Activated CD8-positive, alpha-beta memory T cell treated with anti-CD3 and anti-CD28 coated beads for 24 hours (primary cell): ENCODE results near the gene HSD3B7.
A peak's percentile ranks its signal among the peaks of the same experiment; 100 is the strongest.
"Not testable (repeated sequence)": the region's sequence is repeated elsewhere in the genome, so short reads cannot be mapped to it uniquely, and the experiment has no call there.

ENCODE experiments used
- DNase-seq: peaks from one replicate; pipeline ENCODE4 v3.0.0-alpha.2; 2020

Gene HSD3B7

DNA sequence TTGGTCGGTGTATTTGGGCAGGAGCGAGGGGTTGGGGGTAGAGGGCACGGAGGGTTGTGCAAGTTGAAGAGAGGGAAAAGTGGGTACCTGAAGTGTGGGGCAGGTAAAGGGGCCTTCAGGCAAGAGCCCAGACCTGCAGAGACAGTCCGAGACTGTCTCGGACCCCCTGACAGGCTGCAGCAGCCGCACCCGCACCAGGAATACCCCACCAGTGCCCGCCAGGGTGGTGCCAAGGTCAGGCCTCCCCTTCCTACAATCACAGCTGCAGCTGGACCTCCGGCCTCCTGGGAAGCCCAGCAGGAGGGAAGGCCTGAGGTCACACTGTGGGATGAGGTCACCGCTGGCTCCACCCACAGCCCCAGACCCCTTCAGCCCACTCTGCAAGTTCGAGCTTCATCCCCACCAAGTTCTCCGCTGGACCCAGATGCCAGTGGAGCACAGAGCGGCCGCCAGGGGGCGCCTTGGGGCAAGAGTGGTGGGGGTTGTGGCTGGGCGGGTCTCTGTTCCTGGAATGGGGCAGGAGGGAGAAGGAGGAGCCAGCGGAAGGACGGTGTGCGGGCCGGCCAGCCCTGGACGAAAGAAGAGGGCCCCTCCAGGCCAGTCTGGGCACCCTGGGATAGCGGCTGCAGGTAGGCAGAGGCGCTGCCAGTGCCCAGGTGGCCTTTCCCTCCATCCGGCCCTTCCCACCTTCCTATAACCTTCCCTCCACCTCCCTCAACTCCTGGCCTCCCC is at the start of gene HSD3B7:
Gene HSD3B7, plus strand, starts transcription at position 539 of the 732 bp plus-strand sequence. CDS start 452 bp downstream, outside the sequence.
- DNase-seq, result peak; percentile 93

DNA sequence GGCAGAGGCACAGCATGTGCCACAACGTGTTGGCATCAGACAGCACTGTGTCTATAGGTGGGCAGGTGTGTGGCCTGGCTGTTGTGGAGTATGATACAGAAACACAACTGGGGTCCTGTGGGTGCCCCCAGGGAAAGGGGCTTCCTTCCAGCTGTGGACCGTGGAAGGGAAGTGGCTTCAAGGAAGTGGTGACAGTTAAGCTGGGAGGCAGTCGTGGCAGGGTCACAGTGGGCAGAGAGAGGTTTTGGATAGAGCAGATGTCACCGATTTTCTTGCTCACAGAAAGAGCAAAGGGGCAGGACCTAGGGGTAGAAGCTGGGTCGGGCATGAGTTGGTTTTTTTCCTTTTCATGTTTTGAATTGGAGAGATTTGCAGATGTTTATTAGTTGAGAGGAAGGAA is 47.3 kb upstream of the HSD3B7 start:
- no peak for DNase-seq

DNA sequence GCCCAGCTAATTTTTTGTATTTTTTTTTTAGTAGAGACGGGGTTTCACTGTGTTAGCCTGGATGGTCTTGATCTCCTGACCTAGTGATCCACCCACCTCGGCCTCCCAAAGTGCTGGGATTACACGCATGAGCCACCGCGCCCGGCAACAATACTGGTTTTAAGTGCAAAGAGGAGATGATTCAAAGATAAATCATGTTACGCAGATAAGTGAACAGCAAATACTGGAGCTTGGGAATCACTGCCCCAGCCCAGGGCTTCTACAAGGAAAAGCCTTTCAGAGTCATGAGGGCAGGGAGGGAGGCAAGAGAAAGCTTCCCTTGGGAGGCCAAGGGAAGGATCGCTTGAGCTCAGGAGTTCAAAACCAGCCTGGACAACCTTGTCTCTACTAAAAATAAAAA is 45.4 kb upstream of the HSD3B7 start:
- DNase-seq, result not testable (repeated sequence)

DNA sequence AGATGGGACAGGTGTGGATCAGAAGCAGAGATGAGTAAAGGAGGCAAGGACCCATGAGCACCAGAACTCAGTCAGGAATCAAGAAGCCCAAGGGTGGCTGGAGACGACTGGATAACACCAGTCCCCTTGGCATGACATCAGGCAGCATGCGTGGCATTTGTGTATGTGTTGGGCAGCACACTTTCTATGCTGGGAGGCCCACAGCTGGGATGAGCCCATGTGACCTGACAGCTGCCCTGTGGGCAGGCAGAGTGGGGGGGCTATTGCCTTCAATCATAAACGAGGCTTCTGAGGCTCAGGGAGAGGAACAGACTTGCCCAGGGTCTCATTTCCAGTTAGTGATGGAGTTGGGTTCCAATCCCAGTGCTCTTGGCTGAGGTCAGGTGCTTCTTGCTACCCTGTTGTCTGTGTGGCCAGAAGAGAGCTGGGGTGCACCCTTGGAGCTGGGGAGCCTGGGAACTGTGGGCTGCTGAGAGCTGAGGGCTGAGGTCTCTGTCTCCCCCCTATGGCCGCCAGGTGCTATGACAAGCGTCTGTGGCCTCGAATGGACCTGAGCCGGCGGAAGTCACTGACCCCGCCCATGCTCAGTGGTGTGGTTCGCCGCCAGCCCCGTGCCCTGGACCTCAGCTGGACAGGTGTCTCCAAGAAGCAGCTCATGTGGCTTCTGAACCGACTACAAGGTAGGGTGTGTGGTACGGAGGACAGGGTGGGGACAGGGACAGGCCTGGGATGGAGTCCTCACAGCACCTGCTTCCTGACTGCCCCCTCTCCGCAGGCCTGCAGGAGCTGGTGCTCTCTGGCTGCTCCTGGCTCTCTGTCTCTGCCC is 43.2 kb upstream of the HSD3B7 start:
- peak; percentile 84 for DNase-seq

DNA sequence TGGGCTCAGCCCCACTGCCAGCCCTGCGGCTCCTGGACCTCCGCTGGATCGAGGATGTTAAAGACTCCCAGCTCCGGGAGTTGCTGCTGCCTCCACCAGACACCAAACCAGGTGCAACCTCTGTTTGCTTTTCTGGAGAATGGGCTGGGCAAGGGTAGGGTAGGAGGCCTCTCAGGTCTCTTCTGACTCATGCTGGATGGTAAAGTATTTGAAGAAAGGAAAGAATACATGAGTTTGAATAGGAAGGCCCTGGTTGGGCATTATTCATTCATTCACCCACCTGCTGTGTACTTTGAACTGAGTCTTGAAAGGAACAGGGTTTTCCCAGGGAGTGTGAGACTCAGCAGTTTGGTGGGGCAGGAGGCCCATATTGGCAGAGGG is 42.6 kb upstream of the HSD3B7 start:
- no peak for DNase-seq

DNA sequence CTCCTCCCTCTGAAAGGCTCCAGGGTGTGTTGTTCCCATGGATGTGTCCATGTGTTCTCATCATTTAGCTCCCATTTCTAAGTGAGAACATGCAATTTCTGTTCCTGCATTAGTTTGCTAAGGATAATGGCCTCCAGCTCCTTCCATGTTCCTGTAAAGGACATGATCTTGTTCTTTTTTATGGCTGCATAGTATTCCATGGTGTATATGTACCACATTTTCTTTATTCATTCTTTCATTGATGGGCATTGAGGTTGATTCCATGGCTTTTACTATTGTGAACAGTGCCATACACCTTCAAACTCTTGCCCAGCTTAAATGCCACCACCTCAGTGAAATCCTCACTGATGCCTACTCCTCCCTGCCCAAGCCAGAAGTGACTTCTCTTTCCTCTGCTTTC is 40.7 kb upstream of the HSD3B7 start:
- DNase-seq, result no peak

DNA sequence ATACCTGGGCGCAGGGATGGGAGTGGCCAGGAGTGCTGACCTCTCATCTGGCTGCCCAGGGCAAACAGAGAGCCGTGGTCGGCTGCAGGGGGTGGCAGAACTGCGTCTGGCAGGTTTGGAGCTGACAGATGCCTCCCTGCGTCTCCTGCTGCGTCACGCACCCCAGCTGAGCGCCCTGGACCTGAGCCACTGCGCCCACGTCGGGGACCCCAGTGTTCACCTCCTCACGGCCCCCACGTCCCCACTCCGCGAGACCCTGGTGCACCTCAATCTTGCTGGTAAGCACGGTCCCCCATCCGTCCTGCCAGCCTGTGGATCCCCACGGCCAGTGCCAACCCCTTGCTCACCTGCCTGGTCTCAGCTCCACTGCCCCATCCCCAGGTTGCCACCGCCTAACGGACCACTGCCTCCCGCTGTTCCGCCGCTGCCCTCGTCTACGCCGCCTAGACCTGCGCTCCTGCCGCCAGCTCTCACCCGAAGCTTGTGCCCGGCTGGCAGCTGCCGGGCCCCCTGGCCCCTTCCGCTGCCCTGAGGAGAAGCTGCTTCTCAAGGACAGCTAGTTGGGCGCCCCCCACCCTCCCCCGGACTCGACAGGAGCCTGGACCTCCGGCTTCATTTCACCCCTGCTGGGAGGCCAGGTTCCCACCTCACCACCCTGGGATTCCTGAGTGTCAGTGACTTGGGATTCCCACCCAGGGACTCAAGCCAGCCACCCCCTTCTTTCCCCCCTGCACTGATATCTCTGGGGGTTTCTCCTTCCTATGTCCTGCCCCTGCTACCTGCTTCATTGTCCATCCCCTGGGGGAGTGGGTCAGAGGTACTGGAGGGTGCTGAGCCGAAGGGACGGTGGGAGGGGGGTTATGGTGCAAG is 38.1 kb upstream of the HSD3B7 start:
- DNase-seq, result no peak

DNA sequence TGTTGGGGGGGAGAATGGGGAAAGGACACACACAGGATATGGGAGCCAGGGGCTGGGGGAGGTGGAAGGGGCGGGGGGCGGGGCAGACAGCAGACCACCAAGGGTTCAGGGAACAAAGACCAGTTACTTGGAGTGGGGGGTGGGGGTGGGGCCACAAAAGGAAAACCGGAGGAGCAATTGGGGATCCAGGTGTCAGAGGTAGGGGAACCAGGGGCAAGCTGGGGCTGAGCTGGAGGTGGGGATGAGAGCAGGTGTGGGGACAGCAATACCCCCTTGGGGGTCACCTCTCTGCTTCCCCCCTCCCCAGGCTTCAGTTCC is 37.5 kb upstream of the HSD3B7 start:
- no peak for DNase-seq

DNA sequence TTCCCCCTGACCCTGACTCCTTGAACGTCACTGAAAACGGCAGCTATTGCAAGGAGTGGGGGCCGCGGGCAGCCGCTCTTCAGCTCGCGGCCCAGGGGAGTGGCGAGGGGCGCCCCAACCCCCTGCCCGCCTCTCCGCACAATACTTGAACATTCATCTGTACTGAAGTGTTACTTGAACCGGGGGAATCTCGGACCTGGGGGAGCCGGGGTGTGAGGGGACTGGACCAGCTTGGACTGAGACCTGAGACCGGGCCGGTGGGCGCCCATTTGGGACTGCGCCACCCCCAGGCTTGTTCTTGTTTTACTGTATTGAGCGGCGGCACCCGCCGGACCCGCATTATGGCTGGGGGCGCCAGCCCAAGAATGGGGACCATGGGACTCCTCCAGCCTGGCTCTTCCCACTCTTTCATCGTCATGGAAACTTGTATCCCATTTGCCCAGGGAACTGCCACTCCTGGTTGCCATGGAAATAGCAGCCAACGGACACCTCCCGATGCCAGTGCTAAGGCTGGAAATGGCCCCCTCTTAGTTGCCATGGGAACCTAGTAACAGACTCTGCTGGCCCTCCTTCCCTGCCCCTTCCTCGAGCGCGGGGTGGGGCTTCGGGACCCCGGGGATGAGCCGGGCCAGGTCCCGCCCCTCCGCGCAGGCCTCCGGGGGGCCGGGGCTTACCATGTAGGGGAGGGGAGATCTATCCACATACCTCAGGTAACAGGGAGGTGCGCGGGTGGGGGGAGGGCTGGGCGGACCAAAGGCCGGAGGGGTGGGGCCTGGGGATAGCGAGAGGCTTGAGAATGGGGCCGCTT is 36.9 kb upstream of the HSD3B7 start:
- DNase-seq, result peak; percentile 64

DNA sequence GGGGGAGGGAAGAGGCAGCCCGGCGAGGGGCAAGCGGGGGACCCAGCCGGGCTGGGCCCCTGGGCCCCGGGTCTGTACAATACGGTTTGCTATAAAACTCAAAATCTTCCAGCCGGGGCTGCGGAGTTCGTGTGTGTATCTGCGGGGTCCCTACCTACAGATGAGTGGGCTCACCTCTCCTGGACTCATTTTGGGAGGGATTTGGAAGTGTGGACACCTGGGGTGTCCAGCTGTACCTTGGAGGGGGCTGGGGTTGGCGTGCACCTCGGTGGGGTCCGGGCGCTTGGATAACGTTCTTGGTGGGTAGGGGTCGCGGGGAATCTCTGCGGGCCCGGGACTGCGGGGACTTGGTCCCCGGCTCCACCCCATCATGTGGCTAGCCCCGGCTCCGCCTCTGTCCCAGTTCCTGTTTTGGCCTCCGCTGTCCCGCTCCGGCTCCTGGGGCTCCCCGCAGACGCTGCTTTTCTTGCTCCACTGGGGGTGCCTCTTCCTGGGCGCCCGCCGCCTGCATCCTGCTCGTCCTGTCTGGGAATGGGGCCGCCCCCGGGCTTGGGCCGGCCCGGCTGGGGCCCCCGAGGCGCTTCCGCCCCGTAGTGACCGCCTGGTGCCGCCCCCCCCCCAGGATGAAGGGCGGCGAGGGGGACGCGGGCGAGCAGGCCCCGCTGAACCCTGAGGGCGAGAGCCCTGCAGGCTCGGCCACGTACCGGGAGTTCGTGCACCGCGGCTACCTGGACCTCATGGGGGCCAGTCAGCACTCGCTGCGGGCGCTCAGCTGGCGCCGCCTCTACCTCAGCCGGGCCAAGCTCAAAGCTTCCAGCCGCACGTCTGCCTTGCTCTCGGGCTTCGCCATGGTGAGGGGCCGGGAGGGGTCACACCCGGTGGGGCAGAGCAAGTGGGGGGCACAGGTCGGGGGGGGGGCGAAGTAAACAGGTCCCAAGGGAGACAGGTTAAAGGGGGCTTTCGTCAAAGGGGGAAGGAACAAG is 36.0 kb upstream of the HSD3B7 start, which contains the start of gene ORAI3:
Gene ORAI3, plus strand, starts transcription at position 402 of the 983 bp plus-strand sequence. Its CDS starts 222 bp downstream, at position 624.
- DNase-seq, result peak; percentile 76

DNA sequence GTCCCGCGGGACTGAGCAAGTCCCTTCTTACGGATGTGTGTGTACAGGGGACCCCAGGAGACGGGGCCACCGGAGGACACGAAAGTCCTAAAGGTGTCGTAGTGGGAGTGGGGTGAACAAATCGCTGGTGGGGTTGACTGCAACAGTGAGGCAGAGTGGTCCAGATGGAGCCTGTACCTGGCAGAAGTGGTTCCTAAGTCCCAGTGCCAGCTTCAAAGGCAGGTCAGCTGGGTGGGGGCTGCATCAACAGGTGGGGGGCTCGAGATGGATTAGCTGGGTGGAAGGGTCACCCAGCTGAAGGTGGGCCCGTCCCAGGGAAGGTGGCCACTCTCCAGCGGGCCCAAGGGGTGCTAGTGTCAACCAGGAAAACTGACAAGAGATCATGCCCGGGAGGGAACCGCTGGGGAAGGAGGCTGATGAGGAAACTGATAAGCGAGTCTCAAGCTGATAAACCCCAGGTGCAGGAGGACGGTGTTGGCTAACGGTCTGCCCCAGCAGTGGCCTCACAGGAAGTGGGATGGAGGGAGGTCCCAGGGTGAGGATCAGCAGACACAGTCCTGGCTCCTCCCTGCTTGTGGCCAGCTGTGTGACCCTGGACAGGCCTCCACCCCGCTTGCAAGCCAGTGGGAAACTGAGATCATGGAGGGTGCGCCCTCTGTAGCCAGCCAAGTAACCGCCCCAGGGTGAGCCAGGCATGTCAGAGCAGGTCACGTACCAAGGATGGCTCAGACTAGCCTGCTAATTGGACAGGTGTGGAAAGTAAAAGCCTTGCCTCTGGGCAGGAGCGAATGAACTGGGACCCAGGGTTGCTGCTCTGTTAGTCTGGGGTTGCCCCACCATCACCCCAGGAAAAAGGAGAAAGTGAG is 35.1 kb upstream of the HSD3B7 start:
- DNase-seq, result peak; percentile 77

DNA sequence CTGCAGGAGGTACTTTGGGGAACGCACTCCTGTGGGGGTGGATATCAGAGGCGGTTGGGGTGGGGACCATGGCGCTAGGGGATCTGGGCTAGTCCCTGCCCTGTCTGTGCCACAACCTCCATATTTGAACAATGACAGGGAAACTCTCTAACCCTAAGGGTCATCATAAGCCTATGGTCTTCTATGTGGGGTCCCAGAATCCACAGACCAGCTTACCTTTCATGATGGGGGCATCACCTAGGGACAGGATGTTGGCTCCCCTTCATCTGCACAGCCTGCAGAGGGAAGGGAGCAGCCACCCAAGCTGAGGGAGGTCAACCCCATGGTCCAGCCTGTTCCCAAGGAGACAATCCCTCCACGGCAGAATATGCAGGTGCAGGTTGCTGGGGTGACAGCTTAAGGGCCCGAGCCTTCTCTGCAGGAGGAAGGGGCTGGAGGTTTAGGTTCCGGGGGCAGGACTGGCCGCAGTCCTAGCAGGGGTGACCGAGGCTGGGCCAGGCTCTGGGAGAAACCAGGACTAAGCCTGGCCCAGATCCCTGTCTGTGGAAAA is 34.4 kb upstream of the HSD3B7 start:
- no peak for DNase-seq

DNA sequence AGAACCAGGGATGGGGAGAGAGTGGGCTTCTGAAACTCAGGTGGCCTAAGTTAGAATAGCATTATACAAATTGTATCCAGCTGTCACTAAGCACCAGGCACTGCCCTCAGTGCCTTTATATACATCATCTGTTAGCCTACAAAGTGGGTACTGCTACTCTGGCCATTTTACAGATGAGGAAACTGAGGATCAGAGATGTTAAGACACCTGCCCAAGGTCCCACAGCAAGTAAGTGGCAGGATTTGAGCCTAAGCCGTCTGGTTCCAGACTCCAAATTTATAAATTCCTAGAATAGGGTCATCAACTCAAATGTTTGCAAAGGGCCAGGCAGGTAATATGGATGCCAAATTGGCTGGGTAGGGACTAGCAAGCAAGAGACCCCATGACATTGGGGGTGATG is 33.8 kb upstream of the HSD3B7 start:
- no peak for DNase-seq

DNA sequence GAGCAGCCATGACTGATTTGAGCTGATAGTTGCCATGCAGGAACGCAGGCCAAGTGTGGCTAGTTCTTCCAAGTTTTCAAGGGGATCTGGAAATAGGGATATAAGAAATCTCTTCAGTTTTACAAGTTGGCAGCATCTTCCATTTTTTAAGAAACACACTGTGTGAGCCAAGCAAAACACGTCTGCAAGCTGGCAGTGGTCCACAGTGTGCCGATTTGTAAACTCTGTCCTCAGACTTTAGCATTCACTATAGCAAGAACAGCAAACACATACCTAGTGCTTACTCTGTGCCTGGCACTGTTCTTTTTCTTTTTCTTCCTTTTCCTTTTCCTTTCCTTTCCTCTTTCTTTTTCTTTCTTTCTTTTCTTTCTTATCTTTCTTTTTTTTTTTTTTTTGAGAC is 33.3 kb upstream of the HSD3B7 start:
- no peak for DNase-seq

DNA sequence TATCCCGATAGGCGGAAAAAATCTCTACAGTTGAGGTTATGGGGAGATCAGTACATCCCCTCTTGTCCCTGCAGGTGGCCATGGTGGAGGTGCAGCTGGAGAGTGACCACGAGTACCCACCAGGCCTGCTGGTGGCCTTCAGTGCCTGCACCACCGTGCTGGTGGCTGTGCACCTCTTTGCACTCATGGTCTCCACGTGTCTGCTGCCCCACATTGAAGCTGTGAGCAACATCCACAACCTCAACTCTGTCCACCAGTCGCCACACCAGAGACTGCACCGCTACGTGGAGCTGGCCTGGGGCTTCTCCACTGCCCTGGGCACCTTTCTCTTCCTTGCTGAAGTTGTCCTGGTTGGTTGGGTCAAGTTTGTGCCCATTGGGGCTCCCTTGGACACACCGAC is 31.9 kb upstream of the HSD3B7 start:
- no peak for DNase-seq

DNA sequence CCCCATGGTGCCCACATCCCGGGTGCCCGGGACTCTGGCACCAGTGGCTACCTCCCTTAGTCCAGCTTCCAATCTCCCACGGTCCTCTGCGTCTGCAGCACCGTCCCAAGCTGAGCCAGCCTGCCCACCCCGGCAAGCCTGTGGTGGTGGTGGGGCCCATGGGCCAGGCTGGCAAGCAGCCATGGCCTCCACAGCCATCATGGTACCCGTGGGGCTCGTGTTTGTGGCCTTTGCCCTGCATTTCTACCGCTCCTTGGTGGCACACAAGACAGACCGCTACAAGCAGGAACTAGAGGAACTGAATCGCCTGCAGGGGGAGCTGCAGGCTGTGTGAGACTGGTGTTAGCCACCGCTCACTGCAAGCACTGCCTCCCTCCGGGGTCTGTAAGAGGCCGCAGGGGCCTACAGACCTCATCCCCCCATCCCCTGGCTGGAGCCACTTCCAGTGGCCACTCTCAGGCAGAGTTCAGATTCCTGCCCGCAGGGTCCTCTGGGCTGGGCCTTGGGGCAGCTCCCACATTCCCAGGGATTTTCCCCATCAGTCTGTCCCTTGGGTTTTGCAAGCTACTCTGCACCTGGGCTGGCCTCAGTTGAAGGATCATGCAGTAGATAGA is 31.4 kb upstream of the HSD3B7 start:
- peak; percentile 82 for DNase-seq

DNA sequence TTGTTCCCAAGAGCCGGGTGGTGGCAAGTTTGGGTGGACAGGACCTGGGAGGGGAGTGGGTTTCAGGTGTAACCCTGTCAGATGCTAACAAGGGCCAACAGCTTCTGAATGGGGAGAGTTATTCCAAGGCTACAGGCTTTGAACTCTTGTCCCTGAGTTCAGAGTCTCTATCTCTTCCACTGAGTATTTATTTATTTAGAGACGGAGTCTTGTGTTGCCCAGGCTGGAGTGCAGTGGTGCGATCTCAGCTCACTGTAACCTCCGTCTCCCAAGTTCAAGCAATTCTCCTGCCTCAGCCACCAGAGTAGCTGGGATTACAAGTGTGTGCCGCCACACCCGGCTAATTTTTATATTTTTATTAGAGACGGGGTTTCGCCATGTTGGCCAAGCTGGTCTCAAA is 30.0 kb upstream of the HSD3B7 start:
- no peak for DNase-seq

DNA sequence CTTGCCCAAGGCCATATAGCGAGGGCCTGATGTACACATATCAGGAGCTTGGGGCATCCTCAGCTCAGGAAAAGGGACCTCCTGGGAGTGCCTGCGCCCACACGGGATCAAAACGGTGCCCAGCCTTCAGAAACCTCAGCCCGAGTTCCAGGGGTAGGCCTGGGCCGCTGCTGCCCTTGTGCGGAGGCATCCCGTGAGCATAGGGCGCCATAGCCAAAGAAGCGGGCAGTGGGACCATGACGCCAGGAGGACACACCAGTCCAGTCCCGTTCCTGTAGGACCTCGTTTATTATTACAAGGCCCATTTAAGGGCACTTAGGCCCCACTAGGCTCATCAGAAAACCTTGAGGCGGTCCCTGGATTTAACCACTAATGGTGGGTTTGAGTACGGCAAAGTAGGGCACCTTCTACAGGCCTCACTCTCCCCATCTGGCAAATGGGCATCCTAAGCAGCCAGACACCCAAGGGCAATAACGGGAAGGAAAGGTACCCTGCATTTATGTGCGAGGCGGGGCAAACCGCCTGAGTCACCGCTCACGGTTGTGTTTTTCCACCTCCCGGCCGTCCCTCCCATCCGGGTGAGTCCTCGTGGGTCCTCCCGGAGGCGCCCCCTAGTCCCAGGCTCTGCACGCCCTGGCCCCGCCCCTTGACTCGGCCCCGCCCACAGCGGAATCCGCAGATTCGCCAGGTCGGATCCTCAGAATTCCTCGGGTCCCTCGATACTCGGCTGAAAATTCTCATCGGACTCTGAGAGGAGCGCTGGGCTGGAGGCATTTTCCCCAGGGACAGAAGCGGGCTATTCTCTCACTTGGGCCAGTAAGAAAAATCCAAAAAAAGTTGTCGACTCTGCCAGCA is 28.2 kb upstream of the HSD3B7 start:
- peak; percentile 97 for DNase-seq
